OCI-M2 (cell line): Measurements from ENCODE around the gene SNED1.

Source experiments
- DNase-seq: peaks from one replicate; lab custom pipeline; 2025; ENCODE audit not compliant: unreplicated experiment; lab: John Stamatoyannopoulos, UW

The SNED1 gene

GRCh38 chr2:240997856-240998705 is at the start of gene SNED1:
SNED1 (plus strand) TSS chr2:240998618; CDS start chr2:240998838, 220 bp downstream.
- no peak for DNase-seq

GRCh38 chr2:240948905-240949790 is 49.3 kb upstream of the SNED1 start:
- DNase-seq = no peak

DNA sequence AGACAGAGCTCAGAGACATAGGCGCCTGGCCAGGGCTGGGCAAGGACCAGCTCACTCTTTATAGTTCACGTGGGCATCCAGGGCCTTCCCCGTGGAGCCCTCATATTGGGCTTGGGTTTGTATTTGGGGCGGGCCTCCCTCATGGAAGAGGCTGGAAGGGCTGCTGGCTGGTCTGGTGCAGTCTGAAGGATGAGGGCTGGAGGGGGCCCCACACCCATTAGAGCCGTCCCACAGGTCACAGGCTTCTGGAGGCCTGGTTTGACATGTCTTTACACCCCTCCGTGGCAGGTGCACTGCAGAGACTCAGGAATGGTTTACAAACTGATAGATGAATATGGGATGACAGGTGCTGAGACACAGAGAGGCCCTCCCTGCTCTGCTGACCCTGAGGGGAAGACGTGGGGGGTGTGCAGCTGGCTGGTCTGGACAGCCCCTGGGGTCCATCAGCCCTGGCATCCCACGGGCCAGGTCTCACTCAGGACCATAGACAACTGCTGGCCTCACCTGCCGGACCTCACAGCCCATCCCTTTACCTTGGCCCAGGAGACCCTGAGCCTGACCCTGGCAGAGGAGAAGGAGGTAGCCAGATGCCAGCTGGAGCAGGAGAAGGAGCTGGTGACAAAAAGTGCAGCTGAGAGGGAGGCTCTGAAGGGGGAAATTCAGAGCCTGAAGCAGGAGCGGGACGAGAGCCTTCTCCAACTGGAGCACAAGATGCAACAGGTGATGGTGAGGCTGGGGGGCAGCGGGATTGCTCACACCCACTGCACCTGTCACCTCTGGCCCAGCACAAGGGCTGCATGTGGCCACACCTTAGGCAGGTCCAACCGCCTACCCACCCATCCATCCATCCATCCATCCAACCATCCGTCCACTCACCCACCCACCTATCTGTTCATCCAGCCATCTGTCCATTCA is 48.4 kb upstream of the SNED1 start:
- DNase-seq = no peak

DNA sequence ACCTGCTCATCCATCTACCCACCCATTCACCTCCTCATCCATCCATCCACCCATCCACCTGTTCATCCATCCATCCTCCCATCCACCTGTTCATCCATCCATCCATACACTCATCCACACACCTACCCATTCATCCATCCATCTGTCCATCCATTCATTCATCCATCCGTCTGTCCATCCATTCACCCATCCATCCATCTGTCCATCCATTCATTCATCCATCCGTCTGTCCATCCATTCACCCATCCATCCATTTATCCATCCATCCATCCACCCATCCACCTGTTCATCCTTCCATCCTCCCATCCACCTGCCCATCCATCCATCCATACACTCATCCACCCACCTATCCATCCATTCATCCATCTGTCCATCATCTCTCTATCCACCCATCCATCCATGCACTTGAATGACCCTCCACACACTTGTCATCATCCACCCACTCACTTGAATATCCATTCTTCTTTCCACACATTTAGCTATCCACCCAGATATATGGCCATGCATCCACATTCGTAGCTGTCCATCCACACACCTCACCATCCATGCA is 47.3 kb upstream of the SNED1 start:
- no peak for DNase-seq

- no peak for DNase-seq
Observed at GRCh38 chr2:240952496-240953246, 45.7 kb upstream of the SNED1 start.

DNA sequence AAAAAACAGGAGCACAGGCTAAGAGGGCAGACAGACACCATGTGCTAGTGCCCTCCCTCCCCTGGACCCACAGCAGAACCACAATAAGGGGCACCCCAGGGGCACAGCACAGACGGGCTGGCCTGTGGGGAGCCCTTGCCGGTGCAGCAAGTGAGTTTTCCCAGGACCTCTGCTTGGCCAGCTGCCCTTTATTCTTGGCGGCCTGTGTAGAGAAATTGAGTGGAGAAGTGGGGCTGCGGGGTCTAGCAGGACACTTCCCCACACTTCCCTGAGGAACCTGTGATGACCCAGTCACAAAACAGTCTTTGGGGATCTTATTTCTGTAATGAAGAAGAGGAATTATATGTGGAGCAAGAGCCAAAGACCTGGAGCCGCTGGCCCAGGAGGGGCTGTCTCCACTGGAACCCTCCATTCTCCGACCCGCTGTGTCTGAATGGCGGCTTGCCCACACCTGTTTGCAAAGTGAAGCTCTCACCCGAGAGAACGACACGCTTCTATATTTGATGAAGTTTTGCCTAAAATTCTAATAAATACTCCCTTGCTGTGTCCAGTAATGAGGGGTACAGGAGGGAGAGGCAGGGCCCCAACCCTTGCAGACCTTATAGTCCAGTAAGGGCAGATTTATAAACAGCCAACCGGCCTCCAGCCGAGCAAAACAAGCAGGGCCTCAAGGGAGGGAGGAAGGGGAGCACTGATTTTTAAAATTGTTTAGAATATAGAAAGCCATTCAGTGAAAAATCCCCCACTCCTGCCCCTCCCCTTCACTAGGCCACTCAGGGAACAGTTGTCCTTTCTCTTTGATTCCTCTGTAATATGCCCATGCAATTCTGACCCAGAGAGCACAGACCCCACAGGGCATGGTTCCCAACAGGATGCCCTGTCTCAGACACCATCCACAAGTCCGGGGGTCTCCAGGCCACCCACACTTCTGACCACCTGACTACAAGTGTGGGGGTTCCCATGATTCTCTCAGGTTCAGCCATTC is 44.7 kb upstream of the SNED1 start:
- no peak for DNase-seq

GRCh38 chr2:240954436-240955305 is 43.7 kb upstream of the SNED1 start:
- no peak for DNase-seq

- DNase-seq = no peak
Observed at GRCh38 chr2:240955306-240956170, 42.9 kb upstream of the SNED1 start.

- no peak for DNase-seq
Observed at GRCh38 chr2:240956171-240956934, 42.1 kb upstream of the SNED1 start.

DNA sequence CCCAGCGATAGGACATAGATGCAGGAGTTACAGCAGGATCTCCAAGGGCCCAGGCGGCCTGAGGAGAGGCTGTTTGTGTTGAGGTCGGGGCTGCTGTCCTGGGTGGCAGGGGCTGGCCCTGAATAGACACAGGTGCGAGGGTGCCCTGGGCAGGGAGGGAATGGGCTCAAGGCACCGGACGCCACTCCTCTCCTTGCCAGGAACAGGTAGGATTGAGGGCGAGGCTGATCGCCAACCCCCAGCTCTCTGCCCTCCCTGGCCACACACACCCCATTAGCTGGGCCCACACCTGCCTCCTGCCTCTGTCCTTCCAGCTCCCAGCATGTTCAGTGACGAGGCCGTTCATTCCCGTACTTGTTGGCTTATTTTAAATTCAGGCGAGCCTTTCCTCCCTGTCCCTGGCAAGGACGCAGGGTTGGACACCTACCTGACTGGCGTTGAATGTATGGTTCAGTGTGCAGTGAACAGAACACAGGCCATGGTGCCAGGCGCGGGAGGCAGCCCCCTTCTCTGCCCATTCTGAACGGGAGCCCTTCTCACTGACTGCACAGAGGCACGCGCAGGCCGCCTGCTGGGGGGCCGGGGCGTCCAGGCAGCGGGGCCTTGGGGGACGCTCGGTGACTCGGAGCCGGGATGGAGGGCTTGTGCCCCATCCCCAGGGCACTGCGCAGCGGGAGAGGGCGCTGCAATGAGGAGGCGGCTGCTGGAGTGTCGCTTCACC is 41.3 kb upstream of the SNED1 start:
- DNase-seq = no peak

DNA sequence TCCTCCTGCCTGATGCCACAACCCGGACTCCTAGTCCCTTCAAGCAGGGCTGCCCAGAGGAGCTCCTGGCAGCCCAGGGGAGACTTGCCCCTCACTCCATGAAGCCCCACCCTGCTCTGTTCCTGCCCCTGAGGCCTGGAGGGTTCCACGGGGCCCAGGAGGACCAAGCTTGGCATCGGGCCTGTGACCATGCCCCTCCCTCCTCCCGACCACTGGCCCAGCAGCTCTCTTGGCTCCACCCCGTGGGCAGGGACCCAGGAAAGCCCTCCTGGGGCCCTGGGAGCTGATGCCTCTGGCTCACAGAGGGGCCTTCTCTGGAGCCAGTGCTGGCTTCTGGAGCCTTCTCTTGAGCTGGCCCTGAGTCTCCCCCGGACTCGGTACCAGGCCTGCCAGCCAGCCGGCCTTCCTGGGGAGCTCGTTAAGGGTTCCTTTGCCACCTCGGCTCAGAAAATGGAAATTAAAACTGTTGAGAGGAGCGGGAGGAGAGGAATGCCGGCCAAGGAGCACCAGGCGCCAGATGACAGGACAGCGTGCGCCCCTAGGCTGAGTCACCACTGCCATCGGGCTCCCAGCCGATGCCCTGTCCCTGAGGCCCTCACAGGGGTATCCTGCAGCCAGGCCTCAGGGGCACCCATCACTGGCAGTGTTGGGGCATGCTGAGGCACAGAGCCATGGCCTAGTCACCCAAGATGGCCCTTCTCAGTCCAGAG is 40.6 kb upstream of the SNED1 start:
- no peak for DNase-seq

DNA sequence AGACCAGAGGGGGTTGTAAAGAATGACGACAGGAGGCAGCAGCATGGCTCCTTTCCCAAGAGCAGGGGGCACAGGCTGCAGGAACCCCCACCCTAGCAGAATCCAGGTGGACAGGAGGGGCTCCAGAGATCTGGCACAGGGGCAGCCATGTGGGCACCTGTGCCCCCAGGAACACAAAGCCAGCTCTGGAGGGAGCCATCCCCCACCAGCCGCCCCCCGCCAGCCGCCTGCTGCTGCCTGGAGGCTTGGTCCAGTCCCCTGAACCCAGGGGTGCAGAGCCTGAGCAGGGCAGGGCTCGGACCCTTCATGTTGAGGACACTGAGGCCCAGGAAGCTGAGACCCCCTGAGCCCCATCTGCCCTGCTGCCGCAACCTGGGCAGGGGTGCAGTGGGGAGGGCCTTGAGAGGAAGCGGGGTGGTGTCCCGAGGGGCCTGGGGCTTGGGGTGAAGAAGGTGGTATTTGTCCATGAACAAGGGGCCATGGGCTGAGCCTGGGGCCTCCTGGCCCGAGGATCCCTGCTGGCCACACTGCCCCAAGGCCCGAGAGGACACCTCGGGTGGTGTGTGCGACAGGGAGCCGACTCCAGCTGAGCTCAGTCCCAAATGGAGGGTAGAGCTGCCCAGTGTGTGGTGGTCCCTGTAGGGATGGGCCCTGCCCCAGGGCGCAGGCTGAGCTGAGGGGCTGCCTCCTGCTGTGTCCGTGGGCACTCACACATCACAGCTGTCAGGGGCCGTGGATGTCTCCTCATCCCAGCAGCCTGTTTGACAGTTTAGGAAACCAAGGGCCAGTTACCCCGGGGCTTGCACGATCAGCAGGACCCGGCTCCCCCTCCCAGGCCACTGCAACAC is 39.8 kb upstream of the SNED1 start:
- no peak for DNase-seq

- no peak for DNase-seq
Observed at GRCh38 chr2:240959214-240959940, 39.0 kb upstream of the SNED1 start.
